Measurements from ENCODE around the gene CTNNA2. TPM values are rescaled to one million over a fixed set of nuclear protein-coding genes. Genes with fewer than 3 reads are reported as not detected.

Gene CTNNA2
- total and polyA plus RNA-seq, 9 of the 15 experiments (the other 6 are each of a cell fraction or from before 2014, with no cell fraction given) = 0.03 to 0.40 (median 0.15) TPM

- no peak for TF ChIP-seq GTF3C2 (IDR thresholded peaks at IDR 0.05; ENCODE audit: borderline replicate concordance, extremely low read depth, insufficient read length)
- no peak for TF ChIP-seq ZNF699 (CRISPR knock-in tag; IDR thresholded peaks at IDR 0.05; ENCODE audit: insufficient replicate concordance)
- TF ChIP-seq KLF6 (CRISPR knock-in tag; IDR thresholded peaks at IDR 0.05; ENCODE audit: borderline replicate concordance) = no peak
These were observed 673.4 kb downstream of the CTNNA2 start (continued) for GRCh38 chr2:80186262-80186661.

- Histone ChIP-seq H4K20me1 (replicated peaks; ENCODE audit: control insufficient read depth, insufficient read depth, low read length) (no peaks in the 10 kb centered on the region), H3K4me2 (ENCODE audit: insufficient read depth, low read length) (no peak overlapping the region), H3K27ac (ENCODE audit: extremely low read depth, low read depth, low read length) (no peak overlapping the region), H3K27me3 (ENCODE audit: control insufficient read depth in 2 of 2, insufficient read depth in 2 of 2, low read length in 2 of 2) (no peaks in the 10 kb centered on the region), H2AFZ (ENCODE audit: low read depth, low read length) (peak overlapping the region; percentile 7; the same call in 1 of the 2 replicates), H3K9ac (ENCODE audit: insufficient read depth in 1 of 2, low read depth in 2 of 2, low read length in 2 of 2) (no peak overlapping the region), H3K9me3 (replicated peaks; ENCODE audit: control insufficient read depth, insufficient read depth, low read depth, low read length) (no peaks in the 10 kb centered on the region; the same call in 1 of the 2 replicates), H3K36me3 (ENCODE audit: control insufficient read depth, insufficient read depth, low read length) (no peaks in the 10 kb centered on the region), H3K9me1 (ENCODE audit: control insufficient read depth, insufficient read depth, low read length) (no peaks in the 10 kb centered on the region), H3K4me1 (replicated peaks in 1 of 2; ENCODE audit: control insufficient read depth in 2 of 2, insufficient read depth in 2 of 2, low read length in 2 of 2) (no peaks in the 10 kb centered on the region; a peak in 1 of 5 replicates), H3K4me3 (no peak overlapping the region), H3K79me2 (ENCODE audit: control insufficient read depth, insufficient read depth, low read length) (no peaks in the 10 kb centered on the region)
- intact Hi-C loops (cut with micrococcal nuclease) = no loop called here
- in situ Hi-C loops (cut with MboI) = no loop called here
- no TSS peak for BruUV-seq (replicated peaks)
- no peak for DNase-seq (ENCODE audit: extremely low read depth in 1 of 4, low spot score in 3 of 4)
- no peak for TF ChIP-seq PBX2 (CRISPR knock-in tag; IDR thresholded peaks at IDR 0.05; ENCODE audit: low read depth)
- TF ChIP-seq PBX2 (tag; conservative IDR thresholded peaks at IDR 0.05; ENCODE audit: low read depth) = peak; percentile 39; the same call in 1 of the 2 replicates
- no peak for TF ChIP-seq NFATC3 (IDR thresholded peaks at IDR 0.05)
- TF ChIP-seq MEIS2 (IDR thresholded peaks at IDR 0.05; ENCODE audit: partially characterized antibody) = peak; percentile 48
- TF ChIP-seq GABPA (tag; conservative IDR thresholded peaks at IDR 0.05; ENCODE audit: low read depth) = no peak
- TF ChIP-seq NCOR1 (IDR thresholded peaks at IDR 0.05) = 0 out of 2 replicates have a peak, but pooled peaks have one; percentile 7
- TF ChIP-seq CTBP1 (IDR thresholded peaks at IDR 0.05; ENCODE audit: borderline replicate concordance) = no peak
- 21% methylated on average over 5 of the region's 5 CpGs for WGBS (ENCODE audit: insufficient coverage, low coverage, missing lambda C conversion rate)
- ChIA-PET POLR2A (no interaction called here), CTCF (ENCODE audit: low intra/inter-chr PET ratio) (no interaction called here)
- FAIRE-seq = no peak
- ATAC-seq = no peak
These were observed 674.3 kb downstream of the CTNNA2 start for GRCh38 chr2:80187156-80187555.

Data from K562 (cell line).